ENCODE results near the gene ENPP7.

ENPP7 gene

DNA sequence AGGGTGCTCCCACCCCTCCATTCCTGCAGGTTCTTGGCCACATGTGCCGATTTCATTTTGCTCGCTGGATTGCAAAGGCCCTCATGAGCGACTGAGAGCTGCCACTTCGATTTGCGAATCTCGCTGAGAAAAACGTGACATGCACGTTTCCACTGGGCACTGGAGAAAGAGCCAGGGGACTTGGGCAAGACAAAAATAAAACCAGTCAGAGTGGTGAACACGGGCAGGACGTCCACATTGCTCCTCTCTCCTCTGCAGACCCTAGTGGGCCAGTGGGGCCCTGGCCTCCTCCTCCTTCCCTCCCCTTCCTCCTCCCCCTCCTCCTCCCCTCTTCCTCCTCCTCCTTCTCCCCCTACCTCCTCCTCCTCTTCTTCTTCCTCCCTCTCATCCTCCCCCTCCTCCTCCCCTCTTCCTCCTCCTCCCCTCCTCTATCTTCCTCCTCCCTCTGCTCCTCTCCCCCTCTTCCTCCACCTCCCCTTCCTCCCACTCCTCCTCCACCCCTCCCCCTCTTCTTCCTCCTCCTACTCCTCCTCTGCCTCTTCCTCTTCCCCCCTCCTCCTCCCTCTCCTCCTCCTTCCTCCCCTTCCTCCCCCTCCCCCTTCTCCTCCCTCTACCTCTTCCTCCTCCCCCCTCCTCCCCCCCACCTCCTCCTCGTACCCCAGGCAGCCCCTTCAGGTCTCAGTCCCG is 28.1 kb upstream of the ENPP7 start:
- DNase-seq (ENCODE audit: low spot score), result no peak

DNA sequence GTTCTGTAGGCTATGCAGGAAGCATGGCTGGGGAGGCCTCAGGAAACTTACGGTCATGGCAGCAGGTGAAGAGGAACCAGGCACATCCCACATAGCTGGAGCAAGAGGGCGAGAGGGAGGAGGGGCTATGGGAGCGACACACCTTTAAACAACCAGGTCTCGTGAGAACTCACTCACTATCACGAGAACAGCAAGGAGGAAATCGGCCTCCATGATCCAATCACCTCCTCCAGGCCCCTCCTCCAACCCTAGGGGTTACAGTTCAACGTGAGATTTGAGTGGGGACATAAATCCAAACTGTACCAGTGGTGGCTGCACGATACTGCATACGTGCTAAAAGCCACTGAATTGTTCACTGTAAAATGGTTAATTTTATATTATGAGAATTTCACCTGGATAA is 26.1 kb upstream of the ENPP7 start:
- no peak for DNase-seq (ENCODE audit: low spot score)

DNA sequence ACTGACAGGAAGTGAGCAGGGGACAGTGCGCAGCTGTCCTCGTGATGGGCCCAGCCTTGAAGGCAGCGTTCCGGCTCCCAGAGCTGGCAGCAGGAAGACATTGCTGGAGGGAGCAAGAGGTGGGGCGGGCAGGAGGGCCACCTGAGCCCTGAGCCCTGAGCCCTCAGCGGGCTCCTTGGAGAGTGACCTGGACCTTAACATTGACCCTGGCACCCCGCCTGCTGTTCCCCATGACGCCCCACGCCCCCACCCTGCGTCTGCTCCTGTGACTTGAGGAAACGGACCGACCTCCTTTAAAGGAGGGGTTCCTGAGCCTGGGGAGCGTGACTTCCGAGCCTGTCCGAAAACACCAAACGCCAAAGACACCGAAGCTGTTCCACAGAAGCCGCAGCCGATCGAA is 25.1 kb upstream of the ENPP7 start:
- no peak for DNase-seq (ENCODE audit: low spot score)

DNA sequence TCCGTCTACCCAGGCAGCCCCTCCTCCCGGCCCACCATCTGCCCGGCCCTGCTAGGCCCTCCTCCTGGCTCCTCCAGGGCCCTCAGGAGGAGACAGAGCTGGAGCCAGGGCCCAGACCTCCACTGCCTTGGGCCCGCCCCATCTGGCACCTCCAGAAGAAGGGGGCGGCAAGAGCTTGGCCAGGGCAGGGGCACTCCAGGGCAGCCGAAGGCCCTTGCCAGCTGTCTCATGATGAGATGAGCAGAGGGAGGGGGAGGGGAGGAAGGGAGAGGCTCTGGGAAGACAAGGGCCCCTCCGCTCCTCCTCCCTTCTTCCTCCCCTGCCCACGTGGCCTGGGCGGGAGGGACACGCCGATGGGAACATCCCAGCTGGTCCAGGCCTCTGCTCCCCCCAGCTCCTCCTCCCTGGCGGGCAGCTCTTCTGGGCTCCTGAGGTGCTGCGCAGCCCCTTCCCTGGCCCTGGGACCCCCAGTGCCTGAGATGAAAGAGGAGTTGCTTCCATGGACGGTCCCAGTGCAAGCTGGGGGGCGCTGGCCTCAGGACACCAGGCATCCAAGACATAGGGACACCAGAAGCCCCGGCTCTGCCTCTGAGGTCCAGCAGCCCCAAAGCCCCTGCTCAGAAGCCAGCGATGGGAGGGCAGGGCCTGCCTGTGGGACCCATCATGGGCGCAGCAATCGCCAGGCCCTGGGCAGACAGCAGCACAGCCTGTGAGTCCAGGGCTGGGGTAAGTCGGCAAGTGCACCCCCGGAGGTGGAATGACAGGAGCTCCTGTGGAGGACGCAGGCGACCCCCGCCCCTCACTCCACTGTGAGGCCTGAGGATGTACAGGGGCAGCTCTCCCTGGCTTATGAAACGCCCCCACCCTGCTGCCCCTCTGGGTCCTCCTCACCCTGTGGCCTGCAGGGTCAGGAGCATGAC is 23.6 kb upstream of the ENPP7 start:
- DNase-seq (ENCODE audit: low spot score), result no peak

DNA sequence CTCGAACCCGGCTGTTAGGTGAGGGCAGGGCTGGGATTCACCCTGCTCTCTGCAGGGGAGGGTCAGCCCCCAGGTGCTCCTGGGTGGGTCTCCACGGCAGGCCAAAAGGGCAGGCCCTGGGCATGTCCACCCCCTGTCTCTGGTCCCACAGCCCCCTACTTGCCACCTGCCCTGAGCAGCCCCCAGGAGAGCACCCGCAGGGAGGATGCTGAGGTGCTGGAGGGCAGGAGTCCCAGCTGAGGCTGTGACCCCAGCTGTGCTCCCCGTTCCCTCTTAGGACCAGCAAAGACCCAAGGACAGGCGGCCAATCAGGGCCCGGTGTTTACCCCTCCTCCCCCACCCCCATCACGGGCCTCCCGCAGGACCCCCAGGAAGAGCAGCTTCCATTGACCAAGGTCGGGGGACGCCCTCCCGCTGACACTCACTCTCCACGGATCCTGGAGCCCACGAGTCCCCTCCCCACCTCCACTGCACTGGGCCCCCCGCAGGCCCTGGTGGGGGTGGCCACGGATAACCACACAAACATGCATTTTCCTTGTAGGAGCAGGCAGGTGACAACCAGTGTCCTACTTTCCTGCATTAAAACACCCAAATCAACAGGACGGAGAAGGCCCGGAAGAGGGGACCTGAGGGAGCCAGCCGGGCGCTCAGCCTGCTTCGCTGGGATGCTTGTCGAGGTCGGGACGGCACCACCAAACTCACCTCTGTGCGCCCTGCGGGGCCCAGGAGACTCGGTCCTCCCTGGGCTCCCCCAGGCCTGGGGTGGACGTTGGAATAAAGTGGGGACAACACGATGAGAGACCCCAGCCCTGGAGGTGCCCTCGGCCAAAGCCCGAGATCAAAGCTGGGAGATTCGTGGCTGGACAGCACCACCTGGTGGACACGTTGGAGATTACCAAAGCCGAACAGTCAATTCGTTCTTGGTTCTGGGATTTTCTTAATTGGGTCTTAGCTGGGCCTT is 22.5 kb upstream of the ENPP7 start:
- peak; percentile 49 for DNase-seq (ENCODE audit: low spot score)

DNA sequence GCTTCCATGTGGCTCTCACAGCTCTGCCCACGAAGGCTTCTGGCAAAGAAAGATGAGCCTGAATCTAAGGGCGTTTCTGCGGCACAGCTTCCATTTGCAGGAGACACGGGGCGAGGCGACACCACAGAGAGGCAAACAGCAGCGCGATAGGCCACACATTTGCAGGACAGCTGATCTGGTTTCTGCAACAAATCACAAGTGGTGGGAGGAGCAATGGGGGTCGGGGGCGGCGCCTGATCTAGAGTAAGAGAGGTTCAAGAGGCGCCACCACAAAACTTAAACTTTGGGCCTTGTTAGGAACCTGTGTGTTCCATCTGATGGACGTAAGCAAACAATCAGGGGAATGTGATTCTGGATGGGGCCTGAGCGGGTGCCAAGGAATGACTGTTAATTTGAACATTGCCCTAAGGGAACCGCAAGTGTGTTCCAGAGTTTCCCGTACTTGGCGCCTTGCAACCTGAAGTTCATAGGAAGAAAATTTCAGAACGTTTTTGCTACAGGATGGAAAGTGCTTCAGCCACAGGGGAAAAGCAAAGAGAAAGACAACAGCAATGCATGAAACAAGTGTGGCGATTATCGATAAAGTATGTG is 18.9 kb upstream of the ENPP7 start:
- DNase-seq (ENCODE audit: low spot score), result no peak

GRCh38 chr17:79713391-79713790 is 17.4 kb upstream of the ENPP7 start:
- DNase-seq (ENCODE audit: low spot score), result no peak

DNA sequence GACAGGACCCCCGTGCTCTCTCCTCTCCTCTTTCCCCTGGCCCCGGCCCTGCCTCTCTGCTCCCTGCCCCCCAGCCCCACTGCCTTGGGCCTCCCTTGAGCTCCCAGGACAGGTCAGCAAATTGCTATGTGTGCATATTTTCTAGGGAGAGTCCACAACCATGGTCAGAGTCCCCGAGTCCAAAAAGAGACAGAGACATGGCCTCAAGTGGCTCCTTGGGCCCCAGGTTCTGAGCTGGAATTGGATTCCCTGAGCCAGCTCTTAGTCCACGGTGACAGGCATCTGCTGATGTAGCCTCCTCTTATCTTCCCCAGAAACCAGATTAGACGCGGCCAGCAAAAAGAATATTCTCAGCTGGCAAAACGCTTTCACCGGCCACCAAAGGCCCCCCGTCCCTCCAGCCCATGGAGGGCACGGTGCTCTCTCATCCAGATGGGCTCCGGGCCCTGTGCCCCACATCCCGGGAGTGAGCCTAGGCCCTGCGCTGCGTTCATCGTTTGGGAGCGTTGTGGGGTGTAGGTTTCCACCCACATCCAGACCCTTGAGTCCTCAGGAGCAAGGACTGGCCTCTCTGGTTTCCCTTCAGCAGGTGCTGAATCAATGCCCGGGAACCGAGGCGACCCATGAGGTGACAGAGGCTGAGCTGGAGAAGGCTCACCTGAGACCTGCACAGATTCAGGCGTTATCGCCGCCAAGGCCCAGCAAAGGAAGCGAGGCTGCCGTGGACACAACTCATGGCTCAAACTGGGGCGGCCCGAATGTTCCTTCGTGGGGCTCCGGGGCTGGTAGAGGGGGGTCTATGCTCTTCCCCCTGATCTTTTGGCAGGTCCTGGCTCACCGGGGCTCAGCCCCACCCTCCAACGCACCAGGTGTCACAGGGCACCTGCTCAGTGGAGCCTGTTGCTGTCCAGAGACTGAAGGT is 16.3 kb upstream of the ENPP7 start:
- no peak for DNase-seq (ENCODE audit: low spot score)

- DNase-seq (ENCODE audit: low spot score), result no peak
Measured at GRCh38 chr17:79715098-79715942, 15.4 kb upstream of the ENPP7 start.

- no peak for DNase-seq (ENCODE audit: low spot score)
Measured at GRCh38 chr17:79715943-79716797, 14.6 kb upstream of the ENPP7 start.

DNA sequence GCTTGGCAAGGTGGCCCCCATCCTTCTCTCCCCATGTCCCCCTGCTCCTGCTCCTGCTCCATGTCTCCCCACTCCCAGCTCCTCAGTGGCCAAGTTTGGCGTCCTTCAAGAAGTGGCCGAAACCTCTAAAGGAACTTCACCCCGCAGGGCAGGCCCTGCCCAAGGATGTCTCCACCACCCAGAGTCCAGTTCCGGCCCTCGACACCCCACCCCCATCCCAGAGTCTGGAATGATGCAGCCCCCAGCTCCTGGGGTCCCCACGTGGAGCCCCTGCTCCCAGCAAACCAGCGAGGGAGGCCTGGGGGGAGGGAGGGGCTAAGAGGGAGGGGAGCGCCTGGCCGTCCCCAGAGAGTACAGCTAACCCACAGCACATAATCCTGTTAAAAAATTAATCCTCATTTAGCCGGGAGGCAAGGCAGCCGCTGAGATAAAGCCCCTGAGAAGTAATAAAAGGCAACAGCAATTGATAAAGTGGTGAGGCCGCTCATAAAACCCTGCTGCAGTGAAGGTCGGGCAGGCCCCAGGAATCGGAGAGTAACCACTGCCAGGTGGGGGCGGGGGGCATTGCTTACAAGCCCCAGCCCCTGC is 9.9 kb upstream of the ENPP7 start:
- no peak for DNase-seq (ENCODE audit: low spot score)

DNA sequence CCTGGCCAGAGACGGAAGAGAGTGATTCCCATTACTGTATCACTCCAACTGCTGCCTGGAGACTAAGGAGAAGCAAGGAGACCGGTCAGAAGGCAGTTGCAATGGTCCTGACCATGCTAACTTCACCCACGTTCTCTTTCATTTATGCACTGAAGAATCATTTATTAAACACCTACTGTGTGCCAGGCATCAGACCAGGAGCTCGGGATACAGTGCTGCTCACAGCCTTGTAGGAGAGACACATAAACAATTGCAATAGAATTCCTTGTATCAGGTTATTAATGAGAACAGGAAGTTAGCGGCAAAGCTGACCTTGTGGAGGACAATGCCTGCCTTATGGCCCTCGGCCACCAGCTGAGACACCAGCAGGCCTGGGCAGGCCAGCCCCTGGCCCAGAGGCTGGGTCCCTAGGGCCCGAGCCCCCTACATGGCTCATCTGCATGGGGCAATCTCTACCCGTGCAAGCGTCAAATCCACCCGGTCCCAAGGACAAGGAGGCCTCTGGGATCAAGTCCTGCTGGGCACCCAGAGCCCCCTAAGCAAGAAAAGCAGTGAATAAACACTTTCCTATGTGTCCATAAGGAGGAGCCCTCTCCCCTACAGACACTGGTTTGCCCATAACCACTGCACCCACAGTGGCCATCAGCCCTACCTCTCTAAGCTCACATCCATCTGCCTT is 8.6 kb upstream of the ENPP7 start:
- DNase-seq (ENCODE audit: low spot score), result no peak

DNA sequence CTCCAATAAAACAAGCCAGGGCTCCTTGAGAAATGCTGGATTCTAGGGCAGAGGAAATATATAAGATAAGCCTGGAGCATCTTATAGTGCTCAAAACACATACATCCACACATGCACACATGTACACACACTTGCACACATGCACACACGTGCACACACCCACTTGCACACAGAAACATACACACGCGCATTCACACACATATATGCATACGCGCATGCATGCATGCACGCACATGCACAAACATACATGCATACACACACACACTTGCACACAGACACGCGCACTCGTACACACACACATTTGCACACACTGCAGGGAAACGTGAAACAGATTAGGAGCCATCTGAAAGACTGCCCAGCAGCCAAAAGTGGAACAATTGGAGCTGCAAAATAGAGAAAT is 8.0 kb upstream of the ENPP7 start:
- DNase-seq (ENCODE audit: low spot score), result no peak

DNA sequence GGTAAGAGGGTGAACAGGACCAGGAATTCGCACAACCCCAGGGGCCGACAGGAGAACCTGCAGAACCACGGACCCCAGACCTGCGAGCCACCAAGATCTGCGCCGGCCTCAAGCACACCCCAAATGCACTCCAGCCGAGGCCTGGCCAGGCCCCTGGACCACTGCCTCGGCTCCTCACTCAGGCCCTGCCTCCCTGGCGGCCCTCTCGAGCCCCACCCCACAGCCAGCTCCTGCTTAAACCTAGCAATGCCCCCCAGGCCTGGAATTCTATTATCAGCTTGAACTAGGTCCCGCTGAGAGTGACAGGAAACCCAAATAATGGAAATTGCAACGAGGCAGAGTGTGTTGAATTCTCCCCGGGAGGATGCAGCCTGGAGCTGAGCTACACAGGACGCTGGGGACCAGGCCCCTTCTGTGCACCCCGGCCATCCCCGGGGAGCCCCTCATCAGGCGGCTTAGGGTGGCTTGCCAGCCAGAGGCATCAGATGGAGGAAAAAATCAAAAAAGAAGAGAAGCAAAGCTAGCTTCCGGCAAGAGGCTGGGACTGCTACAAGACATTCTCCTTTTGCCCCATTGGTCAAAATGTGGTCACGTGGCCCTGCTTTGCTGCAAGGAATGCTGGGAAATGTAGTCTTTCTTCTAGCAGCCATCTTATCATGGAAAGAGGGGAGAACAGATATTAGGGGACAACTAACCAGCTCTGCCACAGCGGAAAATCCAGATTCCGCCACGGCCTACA is 2.4 kb upstream of the ENPP7 start:
- peak; percentile 78 for DNase-seq (ENCODE audit: low spot score)

DNA sequence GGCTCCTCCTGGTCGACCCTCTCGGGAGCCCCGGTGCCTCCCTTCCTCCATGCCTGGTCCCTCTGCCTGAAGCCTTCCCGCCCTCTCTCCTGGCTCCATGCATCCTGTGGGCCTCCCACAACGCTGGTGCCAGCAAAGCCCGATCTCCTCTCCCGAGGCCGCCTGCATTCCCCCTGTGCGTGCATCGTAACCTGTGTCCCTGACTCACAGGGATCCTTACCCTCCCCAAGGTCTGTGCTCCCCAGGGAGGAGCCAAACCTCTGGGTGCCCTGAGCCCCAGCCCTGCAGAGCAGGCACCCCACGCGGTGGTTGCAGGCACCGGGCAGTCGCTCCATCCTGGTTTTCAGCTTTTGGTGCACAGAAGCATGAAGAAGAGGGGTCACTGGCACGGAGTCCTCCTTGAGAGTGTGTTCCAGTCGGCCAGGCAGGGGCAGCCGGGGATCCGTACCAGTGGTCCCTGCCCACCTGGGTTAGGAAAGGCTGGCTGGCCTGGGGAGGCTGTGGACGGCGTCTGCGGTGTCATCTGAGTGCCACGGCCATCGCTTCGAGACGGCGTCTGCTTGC is 1.8 kb upstream of the ENPP7 start:
- no peak for DNase-seq (ENCODE audit: low spot score)

- no peak for DNase-seq (ENCODE audit: low spot score)
Measured at GRCh38 chr17:79729761-79730160, 982 bp upstream of the ENPP7 start.

DNA sequence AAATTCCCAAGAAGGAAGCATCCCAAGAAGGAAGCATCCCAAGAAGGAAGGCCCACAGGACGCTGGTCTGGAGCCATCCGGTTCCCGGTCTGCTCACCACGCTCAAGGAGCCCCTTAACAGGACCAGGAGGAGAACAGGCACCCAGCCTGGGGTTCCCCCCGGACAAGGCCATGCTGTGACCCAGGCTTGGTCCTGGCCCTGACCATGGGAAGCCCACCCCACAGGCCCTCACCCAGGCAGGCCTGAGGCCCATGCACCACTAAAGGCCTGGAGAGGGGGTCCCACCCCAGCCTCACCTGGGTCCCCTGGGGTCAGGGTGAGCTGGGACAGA is 340 bp upstream of the ENPP7 start:
- no peak for DNase-seq (ENCODE audit: low spot score)

Data from hematopoietic multipotent progenitor cell treated with erythropoietin and hydrocortisone succinate and interleukin-3 and kit ligand, for 17 days (in vitro differentiated cells).